ENCODE measurements around the gene USP32.
"Not testable (repeated sequence)": the region's sequence is repeated elsewhere in the genome, so short reads cannot be mapped to it uniquely, and the experiment has no call there.

USP32 gene

GRCh38 chr17:60314900-60315299 lies 77.0 kb downstream of the USP32 start:
- not testable (repeated sequence) for H3K36me3 Mint-ChIP-seq, H3K27ac Mint-ChIP-seq, H3K27me3 Mint-ChIP-seq, H3K4me3 Mint-ChIP-seq, H3K9me3 Mint-ChIP-seq
- H3K4me1 Mint-ChIP-seq: peaks cover 23% of the 10 kb centered on the region

GRCh38 chr17:60314423-60314822 lies 77.5 kb downstream of the USP32 start:
- H3K4me3 Mint-ChIP-seq: no peak overlapping the region
- peak overlapping the region; percentile 61 for H3K27ac Mint-ChIP-seq
- H3K36me3 Mint-ChIP-seq: peaks cover 10% of the 10 kb centered on the region
- no peaks in the 10 kb centered on the region for H3K9me3 Mint-ChIP-seq
- H3K4me1 Mint-ChIP-seq: peaks cover 21% of the 10 kb centered on the region
- no peaks in the 10 kb centered on the region for H3K27me3 Mint-ChIP-seq

DNA sequence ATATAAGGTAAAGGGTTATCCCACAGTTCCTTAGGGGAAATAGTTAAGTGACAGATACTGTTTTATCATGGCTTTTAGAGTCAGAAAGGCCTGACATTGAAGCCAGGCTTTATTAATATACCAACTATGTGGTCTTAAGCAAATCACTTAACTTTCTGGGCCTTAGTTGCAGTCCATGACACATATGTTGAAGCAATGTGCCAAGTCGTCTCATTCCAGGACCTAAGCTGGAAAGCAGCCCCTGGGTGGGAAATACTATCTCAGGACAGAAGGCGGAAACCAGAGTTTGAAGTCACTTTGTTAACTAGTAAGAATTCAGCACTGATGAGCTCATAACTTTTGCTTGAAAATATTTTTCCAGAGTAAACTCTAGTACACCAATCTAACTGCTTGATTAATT lies 80.0 kb downstream of the USP32 start:
- H3K27ac Mint-ChIP-seq: no peak overlapping the region
- H3K27me3 Mint-ChIP-seq: no peaks in the 10 kb centered on the region
- no peak overlapping the region for H3K4me3 Mint-ChIP-seq
- H3K9me3 Mint-ChIP-seq: no peaks in the 10 kb centered on the region
- H3K36me3 Mint-ChIP-seq: peaks cover 16% of the 10 kb centered on the region
- H3K4me1 Mint-ChIP-seq: peaks cover 28% of the 10 kb centered on the region

GRCh38 chr17:60311186-60311585 lies 80.7 kb downstream of the USP32 start:
- Mint-ChIP-seq H3K9me3 (no peaks in the 10 kb centered on the region), H3K36me3 (peaks cover 14% of the 10 kb centered on the region), H3K4me1 (peaks cover 32% of the 10 kb centered on the region), H3K27ac (no peak overlapping the region), H3K4me3 (no peak overlapping the region), H3K27me3 (no peaks in the 10 kb centered on the region)

- Mint-ChIP-seq H3K4me3 (peak overlapping the region; percentile 3), H3K4me1 (peaks cover 40% of the 10 kb centered on the region), H3K27ac (peak overlapping the region; percentile 77), H3K36me3 (peaks cover 11% of the 10 kb centered on the region), H3K9me3 (no peaks in the 10 kb centered on the region), H3K27me3 (no peaks in the 10 kb centered on the region)
Measured at GRCh38 chr17:60305141-60305540, 86.8 kb downstream of the USP32 start.

- Mint-ChIP-seq H3K4me1 (peaks cover 40% of the 10 kb centered on the region), H3K27ac (no peak overlapping the region), H3K36me3 (peaks cover 9% of the 10 kb centered on the region), H3K4me3 (no peak overlapping the region), H3K27me3 (no peaks in the 10 kb centered on the region), H3K9me3 (no peaks in the 10 kb centered on the region)
Measured at GRCh38 chr17:60304502-60304901, 87.4 kb downstream of the USP32 start.

DNA sequence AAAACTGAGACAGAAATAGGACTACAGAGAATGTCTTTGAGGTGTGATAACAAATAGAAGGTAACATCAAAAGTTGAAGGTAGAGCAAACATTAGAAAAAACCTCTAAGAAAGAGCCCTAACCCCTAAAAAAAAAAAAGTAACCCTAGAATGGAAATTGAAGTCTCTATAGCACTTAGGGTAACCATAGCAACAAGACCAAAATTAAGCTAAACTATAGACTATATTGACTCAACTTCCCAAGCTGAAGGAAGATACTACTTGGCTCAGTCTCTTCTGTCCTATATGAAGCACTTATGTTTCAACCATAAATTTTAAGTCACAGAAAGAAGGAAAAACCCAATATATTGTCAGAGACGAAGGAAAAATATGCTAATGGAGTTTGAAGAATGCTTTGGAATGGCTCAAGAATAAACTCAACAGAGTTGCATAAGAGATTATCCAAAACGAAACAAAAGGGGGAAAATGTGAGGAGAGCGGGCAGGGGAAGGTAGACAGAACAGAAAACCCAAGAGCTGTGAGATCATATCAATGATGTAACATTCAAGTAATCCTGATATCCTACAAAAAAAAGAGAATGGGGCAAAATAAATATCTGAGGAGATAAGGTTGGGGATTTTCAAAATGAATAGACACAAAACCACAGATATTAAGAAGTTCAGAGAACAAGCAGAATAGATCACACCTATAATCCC lies 88.4 kb downstream of the USP32 start:
- Mint-ChIP-seq H3K4me1 (peaks cover 37% of the 10 kb centered on the region), H3K36me3 (peaks cover 6% of the 10 kb centered on the region), H3K9me3 (no peaks in the 10 kb centered on the region), H3K27ac (no peak overlapping the region), H3K4me3 (no peak overlapping the region), H3K27me3 (no peaks in the 10 kb centered on the region)

GRCh38 chr17:60301649-60302048 lies 90.3 kb downstream of the USP32 start:
- Mint-ChIP-seq H3K27ac (no peak overlapping the region), H3K4me3 (no peak overlapping the region), H3K27me3 (no peaks in the 10 kb centered on the region), H3K36me3 (peaks cover 3% of the 10 kb centered on the region), H3K4me1 (peaks cover 26% of the 10 kb centered on the region), H3K9me3 (no peaks in the 10 kb centered on the region)

DNA sequence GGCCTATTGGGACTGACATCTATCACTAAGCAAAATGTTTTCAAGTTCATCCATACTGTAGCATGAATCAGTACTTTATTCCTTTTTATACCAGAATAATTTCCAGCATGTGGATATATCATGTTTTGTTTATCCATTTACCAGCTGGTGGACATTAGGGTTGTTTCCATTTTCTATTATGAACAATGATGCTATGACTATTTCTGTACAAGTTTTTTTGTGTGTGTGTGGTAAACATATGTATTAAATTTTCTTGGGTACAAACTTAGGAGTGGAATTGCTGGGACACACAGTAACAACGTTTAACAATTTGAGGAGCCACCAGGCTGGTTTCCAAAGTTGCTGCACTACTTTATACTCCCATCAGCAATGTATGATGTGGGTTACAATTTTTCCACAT lies 91.0 kb downstream of the USP32 start:
- Mint-ChIP-seq H3K27ac (no peak overlapping the region), H3K4me1 (peaks cover 22% of the 10 kb centered on the region), H3K9me3 (no peaks in the 10 kb centered on the region), H3K27me3 (no peaks in the 10 kb centered on the region), H3K4me3 (no peak overlapping the region), H3K36me3 (peaks cover 3% of the 10 kb centered on the region)

DNA sequence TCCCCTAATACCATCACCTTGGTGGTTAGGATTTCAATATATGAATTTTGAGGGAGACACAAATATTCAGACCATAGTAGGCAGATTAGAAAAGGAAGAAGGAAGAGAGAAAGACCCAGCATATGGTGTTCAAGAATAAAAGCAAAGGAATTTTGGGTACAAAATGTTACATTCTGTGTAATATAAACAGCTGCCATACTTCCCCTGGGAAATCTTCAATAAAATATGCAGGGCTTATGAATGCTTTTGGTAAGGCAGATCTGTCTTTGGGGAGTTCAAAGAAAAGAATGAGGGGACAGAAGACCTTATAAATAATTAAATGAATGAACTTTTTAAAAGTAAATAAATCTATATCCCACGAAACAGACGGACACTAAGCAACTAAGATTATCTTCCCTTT lies 91.9 kb downstream of the USP32 start:
- H3K27me3 Mint-ChIP-seq: no peaks in the 10 kb centered on the region
- H3K4me3 Mint-ChIP-seq: no peak overlapping the region
- H3K36me3 Mint-ChIP-seq: peaks cover 6% of the 10 kb centered on the region
- H3K4me1 Mint-ChIP-seq: peaks cover 13% of the 10 kb centered on the region
- no peaks in the 10 kb centered on the region for H3K9me3 Mint-ChIP-seq
- no peak overlapping the region for H3K27ac Mint-ChIP-seq

- Mint-ChIP-seq H3K9me3 (no peaks in the 10 kb centered on the region), H3K27me3 (no peaks in the 10 kb centered on the region), H3K36me3 (peaks cover 13% of the 10 kb centered on the region), H3K27ac (no peak overlapping the region), H3K4me3 (no peak overlapping the region), H3K4me1 (peaks cover under 1% of the 10 kb centered on the region)
Measured at GRCh38 chr17:60297760-60298401, 94.1 kb downstream of the USP32 start.

DNA sequence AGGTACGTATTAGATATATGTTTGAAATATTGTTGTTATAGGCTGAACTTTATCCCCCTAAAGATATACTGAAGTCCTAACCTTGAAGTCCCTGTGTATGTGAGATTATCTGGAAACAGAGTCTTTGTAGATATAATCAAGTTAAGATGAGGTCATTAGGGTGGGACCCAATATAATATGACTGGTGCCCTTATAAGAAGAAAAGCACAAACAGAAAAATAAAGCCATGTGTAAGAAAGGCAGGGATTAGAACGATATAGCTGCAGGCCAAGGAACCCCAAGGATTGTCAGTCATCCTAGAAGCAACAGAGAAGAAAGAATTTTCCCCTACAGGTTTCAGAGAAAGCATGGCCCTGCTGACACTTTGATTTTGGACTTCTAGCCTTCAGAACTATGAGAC lies 95.8 kb downstream of the USP32 start:
- no peaks in the 10 kb centered on the region for H3K27me3 Mint-ChIP-seq
- no peak overlapping the region for H3K4me3 Mint-ChIP-seq
- H3K36me3 Mint-ChIP-seq: peaks cover 19% of the 10 kb centered on the region
- no peak overlapping the region for H3K27ac Mint-ChIP-seq
- H3K4me1 Mint-ChIP-seq: peaks cover 8% of the 10 kb centered on the region
- no peaks in the 10 kb centered on the region for H3K9me3 Mint-ChIP-seq

DNA sequence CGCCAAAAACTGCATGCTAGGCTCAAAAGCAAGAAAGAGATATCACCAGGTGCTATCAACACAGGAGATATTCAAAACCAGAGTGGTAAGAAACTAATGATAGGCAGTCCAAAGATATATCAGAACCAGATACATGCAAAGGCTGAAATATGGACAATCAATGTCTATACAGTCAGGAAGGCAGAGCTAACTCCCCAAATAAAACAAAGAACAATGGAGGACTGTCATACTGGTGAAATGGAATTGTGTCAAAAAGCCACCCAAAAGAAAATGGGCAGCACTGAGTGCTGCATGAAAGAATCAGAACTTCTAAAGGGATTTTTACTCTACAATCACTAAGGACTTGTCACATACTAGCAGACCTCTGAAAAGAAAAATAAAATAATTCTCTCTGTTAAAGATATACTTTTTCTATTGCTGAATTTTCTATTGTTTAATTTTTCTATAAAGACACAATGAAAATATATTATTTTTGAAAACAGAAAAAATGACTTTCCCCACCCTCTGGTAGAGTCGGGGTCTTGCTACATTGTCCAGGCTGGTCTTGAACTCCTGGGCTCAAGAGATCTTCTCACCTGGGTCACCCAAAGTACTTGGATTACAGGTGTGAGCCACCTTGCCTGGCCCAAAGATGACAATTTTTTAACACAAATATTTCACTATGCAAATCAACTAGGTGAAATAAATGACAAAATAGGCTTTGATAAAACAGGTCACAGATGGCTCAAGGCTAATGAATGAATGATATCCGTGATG lies 98.2 kb downstream of the USP32 start:
- Mint-ChIP-seq H3K36me3 (peaks cover 27% of the 10 kb centered on the region), H3K4me3 (no peak overlapping the region), H3K9me3 (no peaks in the 10 kb centered on the region), H3K4me1 (peaks cover 8% of the 10 kb centered on the region), H3K27ac (no peak overlapping the region), H3K27me3 (no peaks in the 10 kb centered on the region)

GRCh38 chr17:60292697-60293096 lies 99.2 kb downstream of the USP32 start:
- Mint-ChIP-seq H3K4me3 (no peak overlapping the region), H3K27me3 (no peaks in the 10 kb centered on the region), H3K27ac (no peak overlapping the region), H3K36me3 (peaks cover 27% of the 10 kb centered on the region), H3K4me1 (peaks cover 8% of the 10 kb centered on the region), H3K9me3 (no peaks in the 10 kb centered on the region)

DNA sequence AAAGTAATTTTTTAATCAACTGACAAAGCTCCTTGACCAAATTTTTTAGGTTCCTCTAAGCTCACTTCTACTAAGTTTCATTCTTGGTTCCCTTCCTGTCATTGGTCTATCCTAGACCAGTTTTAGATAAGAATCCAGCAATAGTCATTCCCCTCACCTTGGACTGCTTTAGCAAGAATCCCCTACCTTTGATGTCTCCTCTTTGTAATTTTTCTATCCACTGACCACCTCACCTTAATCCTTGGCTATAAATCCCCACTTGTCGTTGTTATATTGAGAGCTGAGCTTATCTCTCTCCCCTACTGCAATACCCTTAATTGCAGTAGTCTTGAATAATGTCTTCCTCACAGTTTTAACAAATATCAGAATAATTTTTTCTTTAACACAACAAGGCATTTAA lies 107.2 kb downstream of the USP32 start:
- H3K36me3 Mint-ChIP-seq: peaks cover 18% of the 10 kb centered on the region
- H3K4me1 Mint-ChIP-seq: no peaks in the 10 kb centered on the region
- H3K27me3 Mint-ChIP-seq: no peaks in the 10 kb centered on the region
- H3K9me3 Mint-ChIP-seq: no peaks in the 10 kb centered on the region
- no peak overlapping the region for H3K4me3 Mint-ChIP-seq
- H3K27ac Mint-ChIP-seq: no peak overlapping the region

DNA sequence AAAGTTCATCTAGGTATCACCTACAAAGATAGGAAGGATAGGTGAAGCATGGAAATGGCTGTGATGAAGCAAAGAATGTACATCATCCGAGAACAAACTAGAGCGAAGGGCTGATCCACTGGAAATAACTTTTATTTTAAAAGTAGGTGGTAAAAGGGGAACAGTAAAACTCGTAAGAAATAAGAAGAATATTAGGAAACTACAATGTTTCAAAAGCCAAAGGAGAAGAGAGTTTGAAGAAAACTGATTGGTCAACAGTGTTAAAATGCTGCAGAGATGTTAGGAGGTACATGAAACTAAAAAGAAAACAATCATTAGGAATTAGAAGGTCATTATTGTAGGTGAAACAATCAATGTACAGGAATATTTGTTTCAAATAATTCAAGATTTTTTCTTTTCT lies 108.1 kb downstream of the USP32 start:
- Mint-ChIP-seq H3K9me3 (no peaks in the 10 kb centered on the region), H3K4me1 (peaks cover 2% of the 10 kb centered on the region), H3K36me3 (peaks cover 12% of the 10 kb centered on the region), H3K27me3 (no peaks in the 10 kb centered on the region), H3K4me3 (no peak overlapping the region), H3K27ac (no peak overlapping the region)

All from activated naive CD4-positive, alpha-beta T cell treated with anti-CD3 and anti-CD28 coated beads, Interleukin-2, amount 50 U/mL, for 24 hours (primary cell).